HCT116 (cell line): ENCODE measurements around the gene PRRC2A.

Experiments
- CTCF ChIP-seq, 3 experiments: fragments of 200-600 bp in 1 of 3; sonication (generic) in 1 of 3; IDR thresholded peaks in 2 of 3; conservative IDR thresholded peaks in 1 of 3; 2 replicates each; pipeline ENCODE4 v1.5.1; 2012 to 2017; ENCODE audit warnings: low read depth in 2 of 3, low read length in 2 of 3, antibody characterized with exemption in 1 of 3, borderline replicate concordance in 1 of 3, control low read depth in 1 of 3, mild to moderate bottlenecking in 1 of 3, mixed read lengths in 1 of 3, mixed run types in 1 of 3, moderate library complexity in 1 of 3; ENCODE audit not compliant: insufficient read depth in 1 of 3
- EGR1 ChIP-seq: IDR thresholded peaks from 2 replicates; pipeline ENCODE4 v1.6.1; 2012; ENCODE audit warnings: low read depth
- EZH2 ChIP-seq: fragments of 200-600 bp; sonication (generic); IDR thresholded peaks from 2 replicates; pipeline ENCODE4 v1.6.1; 2017; ENCODE audit warnings: antibody characterized with exemption, mixed run types
- JUND ChIP-seq: IDR thresholded peaks from 2 replicates; pipeline ENCODE4 v1.6.1; 2012
- MAX ChIP-seq: IDR thresholded peaks from 2 replicates; pipeline ENCODE4 v1.6.1; 2012
- POLR2A ChIP-seq: IDR thresholded peaks from 2 replicates; pipeline ENCODE4 v1.7.0; 2011; ENCODE audit warnings: borderline replicate concordance; ENCODE audit not compliant: insufficient read depth, insufficient read length; ENCODE audit errors: extremely low read depth
- REST ChIP-seq: IDR thresholded peaks from 2 replicates; pipeline ENCODE4 v1.6.1; 2012; ENCODE audit warnings: low read depth
- SIN3A ChIP-seq: IDR thresholded peaks from 2 replicates; pipeline ENCODE4 v1.6.1; 2012; ENCODE audit warnings: low read depth
- SP1 ChIP-seq: IDR thresholded peaks from 2 replicates; pipeline ENCODE4 v1.6.1; 2012; ENCODE audit warnings: low read depth
- SRF ChIP-seq: IDR thresholded peaks from 2 replicates; pipeline ENCODE4 v1.6.1; 2012; ENCODE audit warnings: low read depth
- YY1 ChIP-seq: IDR thresholded peaks from 2 replicates; pipeline ENCODE4 v1.6.1; 2011; ENCODE audit warnings: low read length, low read depth, moderate library complexity, mild to moderate bottlenecking; ENCODE audit not compliant: insufficient replicate concordance; ENCODE audit errors: extremely low read depth
- ZBTB33 ChIP-seq: IDR thresholded peaks from 2 replicates; pipeline ENCODE4 v1.6.1; 2011; ENCODE audit warnings: mild to moderate bottlenecking, low read length, moderate library complexity; ENCODE audit not compliant: insufficient replicate concordance; ENCODE audit errors: extremely low read depth

GRCh38 chr6:31666337-31666965 is 45.9 kb downstream of the PRRC2A start:
- TF ChIP-seq EZH2 (no peak), CTCF (IDR thresholded peaks at IDR 0.05 in 2 of 3, conservative IDR thresholded peaks at IDR 0.05 in 1 of 3; ENCODE audit: borderline replicate concordance in 1 of 3, insufficient read depth in 1 of 3, low read depth in 2 of 3, low read length in 2 of 3) (no peak), REST (no peak), JUND (no peak), SP1 (no peak), EGR1 (no peak), SIN3A (no peak), POLR2A (no peak), ZBTB33 (no peak), YY1 (no peak), MAX (no peak), SRF (no peak)
